C4-2B (cell line): ENCODE data around the gene SLC35E2B.

Experiments used
- CTCF ChIP-seq: fragments of 450-650 bp; conservative IDR thresholded peaks from 2 replicates; pipeline ENCODE4 v1.5.1; 2017; ENCODE audit warnings: mild to moderate bottlenecking
- ZFX ChIP-seq: fragments of 450-650 bp; IDR thresholded peaks from 2 replicates; pipeline ENCODE4 v1.6.1; 2017

GRCh38 chr1:1724035-1724864, 31.7 kb upstream of the SLC35E2B start, which contains the start of gene CDK11A:
- TF ChIP-seq CTCF, result peak; percentile 77
- TF ChIP-seq ZFX, result peak; percentile 46; the same call in 1 of the 2 replicates
